LoVo (cell line): Measurements from ENCODE around the gene EPHA4.

Source experiments
- DNase-seq: peaks from one replicate; pipeline ENCODE4 v3.0.0-alpha.2; 2016; ENCODE audit warnings: low spot score

Gene EPHA4

GRCh38 chr2:221503965-221504364 lies 68.1 kb downstream of the EPHA4 start:
- no peak for DNase-seq

GRCh38 chr2:221502270-221503010 lies 69.7 kb downstream of the EPHA4 start:
- DNase-seq = no peak

DNA sequence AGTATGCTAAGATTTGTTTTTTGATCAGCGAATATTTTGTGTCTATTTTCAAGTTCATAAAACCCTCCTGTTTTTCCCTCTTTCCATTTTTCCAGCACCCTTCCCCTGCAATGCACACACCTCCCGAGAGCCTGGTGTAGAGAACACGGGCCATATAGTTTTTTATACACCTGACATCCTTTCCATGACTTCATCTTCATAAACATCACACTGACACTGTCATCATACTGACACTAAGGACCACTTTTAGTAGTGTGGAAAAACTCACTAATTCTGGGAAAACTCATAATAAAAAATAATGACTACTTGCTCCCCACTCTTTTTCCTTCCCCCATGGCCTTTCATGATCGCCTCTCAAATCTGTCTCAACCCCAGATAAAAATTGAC lies 70.2 kb downstream of the EPHA4 start:
- DNase-seq = no peak

- no peak for DNase-seq
Measured at GRCh38 chr2:221501210-221501882, 70.8 kb downstream of the EPHA4 start.

GRCh38 chr2:221500501-221501209 lies 71.4 kb downstream of the EPHA4 start:
- no peak for DNase-seq

DNA sequence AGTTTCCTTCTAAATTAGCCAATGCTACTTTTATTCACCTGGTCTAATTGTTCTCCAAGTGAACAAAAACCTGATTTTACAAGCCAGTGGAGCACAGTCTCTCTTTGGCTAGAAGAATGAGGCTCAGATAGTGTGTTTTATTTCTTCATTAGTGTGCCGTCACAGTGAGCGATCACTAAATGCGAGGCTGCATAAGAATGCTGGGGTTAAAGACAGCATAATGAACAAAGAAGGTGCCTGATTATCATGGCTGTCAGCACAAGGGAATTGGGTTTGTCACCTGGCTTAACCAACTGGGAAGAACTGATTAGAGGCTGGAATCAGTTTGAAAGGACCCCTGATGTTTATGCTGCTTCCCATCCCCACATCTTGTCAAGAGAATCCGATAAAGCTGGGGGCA lies 76.4 kb downstream of the EPHA4 start:
- no peak for DNase-seq

GRCh38 chr2:221494556-221494955 lies 77.5 kb downstream of the EPHA4 start:
- peak; percentile 66 for DNase-seq

GRCh38 chr2:221493391-221493790 lies 78.7 kb downstream of the EPHA4 start:
- no peak for DNase-seq

GRCh38 chr2:221492636-221493035 lies 79.5 kb downstream of the EPHA4 start:
- DNase-seq = no peak

GRCh38 chr2:221490506-221491060 lies 81.5 kb downstream of the EPHA4 start:
- DNase-seq = no peak

- no peak for DNase-seq
Measured at GRCh38 chr2:221488136-221488807, 83.8 kb downstream of the EPHA4 start.

DNA sequence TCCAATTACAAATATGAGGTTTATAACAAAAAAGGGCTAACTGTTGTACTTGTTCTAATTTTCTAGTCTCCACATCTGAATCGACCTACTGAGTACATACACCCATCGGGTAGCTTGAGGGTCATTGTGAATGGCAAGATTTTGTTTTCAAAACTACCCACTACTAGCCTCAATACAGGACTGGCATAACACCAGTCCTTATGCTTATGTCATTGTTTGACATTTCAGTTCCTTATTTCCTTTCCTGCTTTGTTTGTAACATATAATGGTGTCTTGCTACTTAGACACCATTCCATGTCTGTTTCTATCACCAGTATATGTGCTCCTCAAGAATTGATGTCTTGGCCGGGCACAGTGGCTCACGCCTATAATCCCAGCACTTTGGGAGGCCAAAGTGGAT lies 86.0 kb downstream of the EPHA4 start:
- no peak for DNase-seq

GRCh38 chr2:221485503-221485870 lies 86.6 kb downstream of the EPHA4 start:
- DNase-seq = no peak

GRCh38 chr2:221484761-221485502 lies 87.2 kb downstream of the EPHA4 start:
- no peak for DNase-seq

- DNase-seq = no peak
Measured at GRCh38 chr2:221482666-221483455, 89.2 kb downstream of the EPHA4 start.

- no peak for DNase-seq
Measured at GRCh38 chr2:221480821-221481220, 91.3 kb downstream of the EPHA4 start.

DNA sequence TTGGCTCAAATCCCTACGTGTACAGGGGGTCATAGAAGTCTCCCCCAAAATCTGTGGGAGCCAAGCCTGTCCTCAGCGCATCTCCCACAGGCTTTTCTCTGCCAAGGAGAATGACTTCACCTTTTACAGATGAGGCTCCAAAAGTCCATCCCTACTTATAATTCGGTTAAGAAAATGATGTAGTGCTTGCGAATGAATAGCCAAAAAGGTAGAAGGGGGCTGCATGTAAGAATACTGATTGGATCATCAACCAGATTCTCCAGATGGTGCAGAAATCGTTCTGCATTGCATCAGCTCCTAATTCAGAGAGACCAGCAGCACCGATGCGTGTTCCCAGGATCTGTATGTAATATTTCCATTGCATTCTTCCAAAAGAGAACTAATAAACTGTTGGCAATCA lies 91.9 kb downstream of the EPHA4 start:
- no peak for DNase-seq

DNA sequence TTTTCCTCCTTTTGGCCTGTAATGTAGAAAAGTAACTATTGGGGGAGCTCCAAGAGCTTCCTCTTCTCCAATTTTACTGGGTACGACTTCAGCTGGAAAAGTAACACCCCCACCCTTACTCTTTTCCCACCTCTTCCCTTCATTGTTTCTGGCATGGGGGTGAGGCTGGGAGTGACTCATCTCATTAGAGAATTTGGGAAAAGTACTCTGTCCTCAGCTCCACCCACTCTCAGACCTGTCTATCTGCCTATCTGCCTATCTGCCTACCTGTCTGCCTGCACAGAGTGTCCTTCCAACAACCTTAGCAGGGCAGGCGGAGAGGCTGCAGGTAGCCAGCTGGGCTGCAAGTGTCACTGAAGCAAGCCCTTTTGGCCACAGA lies 93.6 kb downstream of the EPHA4 start:
- no peak for DNase-seq

DNA sequence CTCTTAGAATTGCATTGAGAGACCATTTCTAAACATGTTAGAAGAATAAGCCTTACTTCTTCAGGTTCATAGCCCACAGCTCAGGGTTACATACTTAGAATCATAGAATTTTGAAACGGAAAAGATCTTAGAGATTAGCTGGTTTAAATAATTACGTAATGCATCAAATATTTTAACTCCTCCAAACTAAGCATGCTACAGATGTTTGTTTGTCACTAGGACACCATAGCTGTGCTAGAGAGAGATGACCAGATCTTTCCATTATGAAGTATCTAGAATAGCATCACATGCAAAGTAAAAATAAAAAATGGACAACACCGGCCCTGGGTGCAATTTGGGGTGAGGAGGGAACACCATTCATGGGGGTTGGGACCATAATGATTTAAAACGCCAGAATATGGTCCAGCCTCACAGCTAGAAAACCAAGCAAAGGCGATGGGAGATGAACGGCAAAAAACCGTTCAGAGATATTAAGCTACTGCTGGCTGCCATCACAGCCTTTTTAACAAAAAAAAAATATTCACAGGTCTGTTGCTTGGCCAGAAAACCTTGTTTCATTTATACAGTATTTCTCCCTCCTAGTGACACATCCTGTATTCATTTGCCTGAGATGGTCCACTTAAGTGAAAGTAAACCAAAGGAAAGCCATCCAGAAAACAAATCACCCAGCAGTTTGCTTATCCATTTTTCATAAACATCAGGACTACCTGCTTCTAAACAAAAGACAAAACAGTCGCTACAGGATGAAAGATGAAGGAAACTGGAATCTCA lies 94.2 kb downstream of the EPHA4 start:
- DNase-seq = no peak

GRCh38 chr2:221476195-221476594 lies 95.9 kb downstream of the EPHA4 start:
- no peak for DNase-seq
